ENCODE measurements around the gene MSL1.

DNA sequence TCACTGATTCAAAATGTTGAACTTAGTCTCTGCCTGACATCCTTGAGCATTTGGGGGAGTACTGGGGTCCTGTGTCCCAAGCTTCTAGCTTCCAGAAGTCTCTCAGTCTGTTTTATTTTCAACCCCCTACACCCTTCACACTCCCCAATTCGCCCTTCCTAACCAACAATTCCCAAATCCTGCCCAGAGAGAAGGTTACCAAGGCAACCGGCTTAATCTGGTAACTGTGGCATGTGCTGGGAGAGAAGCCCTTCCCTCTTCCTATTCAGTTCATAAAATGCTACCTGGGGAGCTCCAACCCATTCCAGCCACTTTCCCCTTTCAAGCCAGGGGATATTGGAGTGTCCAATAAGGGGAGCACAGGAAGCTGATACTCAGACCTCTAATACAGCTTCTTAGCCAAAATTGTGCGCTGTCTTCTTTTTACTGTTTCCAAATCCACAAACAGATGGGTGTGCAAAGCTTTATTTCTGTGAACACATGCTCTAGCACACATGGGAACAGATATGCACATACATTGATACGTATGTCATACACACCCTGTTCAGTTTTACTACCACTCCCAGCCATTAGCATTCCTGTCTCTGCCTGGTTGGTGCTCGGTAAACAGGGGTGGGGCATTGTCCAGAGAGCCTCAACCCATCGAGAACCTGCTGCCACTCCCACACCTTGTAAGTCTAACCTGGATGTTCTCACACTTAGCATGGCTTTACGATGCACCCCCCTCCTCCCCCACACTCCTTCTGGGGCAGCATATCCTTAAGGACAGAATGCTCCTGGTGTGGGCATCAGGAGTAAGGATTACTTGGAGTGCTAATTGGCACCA is 54.4 kb downstream of the MSL1 start:
- TF ChIP-seq, protein P1, sequence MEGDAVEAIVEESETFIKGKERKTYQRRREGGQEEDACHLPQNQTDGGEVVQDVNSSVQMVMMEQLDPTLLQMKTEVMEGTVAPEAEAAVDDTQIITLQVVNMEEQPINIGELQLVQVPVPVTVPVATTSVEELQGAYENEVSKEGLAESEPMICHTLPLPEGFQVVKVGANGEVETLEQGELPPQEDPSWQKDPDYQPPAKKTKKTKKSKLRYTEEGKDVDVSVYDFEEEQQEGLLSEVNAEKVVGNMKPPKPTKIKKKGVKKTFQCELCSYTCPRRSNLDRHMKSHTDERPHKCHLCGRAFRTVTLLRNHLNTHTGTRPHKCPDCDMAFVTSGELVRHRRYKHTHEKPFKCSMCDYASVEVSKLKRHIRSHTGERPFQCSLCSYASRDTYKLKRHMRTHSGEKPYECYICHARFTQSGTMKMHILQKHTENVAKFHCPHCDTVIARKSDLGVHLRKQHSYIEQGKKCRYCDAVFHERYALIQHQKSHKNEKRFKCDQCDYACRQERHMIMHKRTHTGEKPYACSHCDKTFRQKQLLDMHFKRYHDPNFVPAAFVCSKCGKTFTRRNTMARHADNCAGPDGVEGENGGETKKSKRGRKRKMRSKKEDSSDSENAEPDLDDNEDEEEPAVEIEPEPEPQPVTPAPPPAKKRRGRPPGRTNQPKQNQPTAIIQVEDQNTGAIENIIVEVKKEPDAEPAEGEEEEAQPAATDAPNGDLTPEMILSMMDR (IDR thresholded peaks at IDR 0.05; ENCODE audit: insufficient read depth, low read length, poor library complexity, severe bottlenecking): no peak
- no peak for TF ChIP-seq EZH2phosphoT487 (conservative IDR thresholded peaks at IDR 0.05; ENCODE audit: low read length)

Data from SU-DHL-6 (cell line).